C4-2B (cell line): ENCODE results near the gene PSEN1.

ENCODE experiments used
- ZFX ChIP-seq: fragments of 450-650 bp; IDR thresholded peaks from 2 replicates; pipeline ENCODE4 v1.6.1; 2017
- TF ChIP-seq, protein P1 (sequence below): fragments of 450-650 bp; conservative IDR thresholded peaks from 2 replicates; pipeline ENCODE4 v1.5.1; 2017; ENCODE audit warnings: mild to moderate bottlenecking

GRCh38 chr14:73230051-73230450 lies 93.7 kb downstream of the PSEN1 start:
- TF ChIP-seq, protein P1, sequence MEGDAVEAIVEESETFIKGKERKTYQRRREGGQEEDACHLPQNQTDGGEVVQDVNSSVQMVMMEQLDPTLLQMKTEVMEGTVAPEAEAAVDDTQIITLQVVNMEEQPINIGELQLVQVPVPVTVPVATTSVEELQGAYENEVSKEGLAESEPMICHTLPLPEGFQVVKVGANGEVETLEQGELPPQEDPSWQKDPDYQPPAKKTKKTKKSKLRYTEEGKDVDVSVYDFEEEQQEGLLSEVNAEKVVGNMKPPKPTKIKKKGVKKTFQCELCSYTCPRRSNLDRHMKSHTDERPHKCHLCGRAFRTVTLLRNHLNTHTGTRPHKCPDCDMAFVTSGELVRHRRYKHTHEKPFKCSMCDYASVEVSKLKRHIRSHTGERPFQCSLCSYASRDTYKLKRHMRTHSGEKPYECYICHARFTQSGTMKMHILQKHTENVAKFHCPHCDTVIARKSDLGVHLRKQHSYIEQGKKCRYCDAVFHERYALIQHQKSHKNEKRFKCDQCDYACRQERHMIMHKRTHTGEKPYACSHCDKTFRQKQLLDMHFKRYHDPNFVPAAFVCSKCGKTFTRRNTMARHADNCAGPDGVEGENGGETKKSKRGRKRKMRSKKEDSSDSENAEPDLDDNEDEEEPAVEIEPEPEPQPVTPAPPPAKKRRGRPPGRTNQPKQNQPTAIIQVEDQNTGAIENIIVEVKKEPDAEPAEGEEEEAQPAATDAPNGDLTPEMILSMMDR: no peak
- TF ChIP-seq ZFX: no peak
